CD4-positive, alpha-beta T cell treated with Interleukin-15 for 4 hours (primary cell): Measurements from ENCODE around the gene EBF4.
A peak's percentile ranks its signal among the peaks of the same experiment; 100 is the strongest.

Experiments used
- DNase-seq: peaks from one replicate; pipeline ENCODE4 v3.0.0-alpha.2; 2020; ENCODE audit warnings: low spot score

Gene EBF4

DNA sequence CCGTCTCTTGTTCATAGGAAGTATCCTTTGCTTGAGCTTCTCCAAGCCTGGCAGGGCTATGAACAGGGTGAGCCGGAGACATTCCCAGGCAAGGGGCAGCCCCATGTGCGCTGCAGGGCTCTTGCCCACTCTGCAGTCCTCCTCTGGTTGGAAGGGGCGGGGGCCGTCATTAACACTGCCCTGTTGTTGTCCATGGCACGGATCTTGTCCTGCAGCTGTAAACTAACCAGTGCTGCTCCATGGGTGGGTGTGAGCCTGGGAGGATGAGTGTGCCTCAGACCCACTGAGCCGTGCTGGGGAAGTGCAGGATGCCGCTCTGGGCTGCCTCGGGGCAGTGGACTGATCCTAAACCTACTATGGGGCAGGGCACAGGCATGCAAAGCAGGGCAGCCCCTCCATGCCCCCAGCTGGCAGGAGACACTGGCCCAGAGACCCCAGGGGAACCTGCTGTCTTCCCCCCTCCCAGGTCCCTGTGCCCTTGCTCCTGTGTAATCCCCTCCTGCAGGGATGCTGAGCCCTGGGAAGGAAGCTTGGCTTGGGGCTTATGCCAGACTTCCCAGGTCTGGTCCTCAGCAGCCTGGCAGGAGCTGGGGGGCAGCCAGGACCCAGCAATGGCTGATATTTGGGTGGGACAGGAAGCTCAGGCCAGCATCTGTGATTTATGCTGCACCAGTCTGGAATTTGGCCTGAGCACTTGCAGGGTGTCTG, 8.5 kb downstream of the EBF4 start:
- no peak for DNase-seq

DNA sequence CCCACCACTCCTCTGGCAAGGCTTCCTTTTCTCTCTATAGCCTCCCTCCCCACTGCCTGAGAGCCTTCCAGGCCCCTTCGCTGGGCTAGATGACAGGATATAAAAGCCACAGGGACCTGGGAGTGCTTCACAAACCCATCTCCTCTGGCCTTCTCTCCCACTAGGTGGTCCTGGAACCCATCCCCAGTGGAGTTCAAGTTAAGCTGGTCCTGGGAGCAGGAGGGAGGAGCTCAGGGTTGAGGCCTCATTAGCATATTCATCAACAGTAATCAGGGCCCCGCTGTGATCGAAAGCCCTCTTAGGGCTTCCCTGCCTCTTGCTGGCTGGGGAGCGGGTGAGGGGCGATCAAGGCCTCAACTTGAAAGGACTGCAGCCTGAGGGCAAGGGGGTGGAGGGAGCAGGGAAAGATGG, 9.1 kb downstream of the EBF4 start:
- no peak for DNase-seq

- no peak for DNase-seq
These were observed 11.3 kb downstream of the EBF4 start for GRCh38 chr20:2703716-2704475.

GRCh38 chr20:2705931-2706645, 13.5 kb downstream of the EBF4 start:
- DNase-seq = no peak

- DNase-seq = no peak
These were observed 14.2 kb downstream of the EBF4 start for GRCh38 chr20:2706688-2707352.

DNA sequence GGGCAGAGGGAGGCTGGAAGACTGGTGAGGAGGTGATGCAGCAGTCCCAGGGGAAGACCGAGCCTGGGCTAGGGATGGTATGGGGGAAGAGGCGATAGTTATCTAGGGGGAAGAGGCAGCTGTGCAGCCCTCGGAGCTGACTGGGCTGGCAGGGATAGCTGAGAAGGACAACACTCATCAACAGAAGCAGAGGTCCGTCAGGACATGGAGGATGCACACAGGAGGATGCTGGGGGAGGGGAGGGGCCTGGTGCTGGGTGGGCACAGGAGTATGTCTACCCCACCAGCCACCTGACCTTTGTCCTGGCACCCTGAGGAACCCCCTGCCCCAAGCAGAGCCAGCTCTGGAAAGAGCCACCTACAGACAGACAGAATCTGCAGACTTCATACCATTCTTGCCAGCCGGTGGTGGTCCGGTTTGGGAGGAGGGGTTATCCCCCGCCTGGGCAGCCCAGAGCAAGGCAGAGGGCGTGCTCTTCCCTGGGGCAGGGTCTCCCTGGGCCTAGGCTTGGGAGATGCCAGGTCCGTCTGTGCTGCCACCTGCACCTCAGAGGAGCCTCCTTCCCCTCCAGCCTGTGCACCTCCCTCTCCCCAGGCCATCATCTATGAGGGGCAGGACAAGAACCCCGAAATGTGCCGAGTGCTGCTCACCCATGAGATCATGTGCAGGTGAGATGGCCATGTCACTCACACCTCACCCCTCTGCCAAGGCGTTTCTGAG, 14.9 kb downstream of the EBF4 start:
- DNase-seq = no peak

- DNase-seq = no peak
These were observed 15.5 kb downstream of the EBF4 start for GRCh38 chr20:2708073-2708415.

DNA sequence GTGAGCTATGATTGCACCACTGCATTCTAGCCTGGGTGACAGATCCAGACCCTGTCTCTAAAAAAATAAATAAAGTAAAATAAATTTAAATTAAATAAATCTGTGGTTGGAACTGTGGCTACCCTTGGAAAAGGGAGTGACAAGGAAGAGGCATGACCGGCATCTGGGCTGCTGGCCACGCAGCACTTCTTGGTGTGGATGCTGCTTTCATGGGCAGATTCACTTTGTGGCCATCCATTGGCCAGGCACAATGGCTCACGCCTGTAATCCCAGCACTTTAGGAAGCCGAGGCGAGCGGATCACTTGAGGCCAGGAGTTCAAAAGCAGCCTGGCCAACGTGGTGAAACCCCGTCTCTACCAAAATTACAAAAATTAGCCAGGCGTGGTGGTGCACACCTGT, 16.1 kb downstream of the EBF4 start:
- no peak for DNase-seq

DNA sequence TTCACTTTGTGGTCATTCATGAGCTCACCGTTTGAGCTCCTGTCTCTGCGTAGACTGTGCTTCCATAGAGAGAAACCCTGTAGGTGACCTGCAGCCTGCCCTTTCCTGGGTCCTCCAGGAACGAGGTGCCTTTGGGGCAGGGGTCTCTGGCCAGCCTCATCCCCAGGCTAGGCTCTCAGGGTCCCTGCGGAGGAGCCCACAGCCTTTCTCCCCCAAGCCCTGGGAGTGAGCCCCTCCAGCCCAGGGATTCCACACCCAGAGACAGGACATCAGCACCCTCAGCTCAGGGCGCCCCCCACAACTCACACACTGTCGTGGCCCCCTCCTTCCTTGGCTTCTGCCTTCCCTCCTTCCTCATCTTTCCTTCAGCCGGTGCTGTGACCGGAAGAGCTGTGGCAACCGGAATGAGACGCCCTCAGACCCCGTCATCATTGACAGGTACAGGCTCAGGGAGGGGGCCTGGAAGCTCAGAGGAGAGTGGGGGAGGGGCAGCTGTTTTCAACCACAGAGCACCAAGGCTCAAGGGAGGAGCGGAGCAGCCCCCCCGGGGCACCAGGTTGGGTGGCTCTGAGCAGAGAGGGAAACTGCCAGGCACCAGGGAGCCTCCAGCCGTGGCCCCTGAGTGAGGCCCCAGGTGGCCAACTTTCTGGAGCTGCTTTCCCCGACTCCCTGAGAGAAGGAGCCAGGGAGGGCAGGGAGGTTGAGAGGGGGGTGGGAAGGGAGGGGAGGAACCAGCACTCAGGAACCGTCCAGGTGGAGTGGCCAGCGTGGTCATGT, 16.8 kb downstream of the EBF4 start:
- DNase-seq = no peak

GRCh38 chr20:2713285-2713684, 20.7 kb downstream of the EBF4 start:
- DNase-seq = peak; percentile 56

GRCh38 chr20:2729251-2729713, 36.7 kb downstream of the EBF4 start:
- peak; percentile 55 for DNase-seq

- no peak for DNase-seq
These were observed 37.2 kb downstream of the EBF4 start for GRCh38 chr20:2729791-2730190.

DNA sequence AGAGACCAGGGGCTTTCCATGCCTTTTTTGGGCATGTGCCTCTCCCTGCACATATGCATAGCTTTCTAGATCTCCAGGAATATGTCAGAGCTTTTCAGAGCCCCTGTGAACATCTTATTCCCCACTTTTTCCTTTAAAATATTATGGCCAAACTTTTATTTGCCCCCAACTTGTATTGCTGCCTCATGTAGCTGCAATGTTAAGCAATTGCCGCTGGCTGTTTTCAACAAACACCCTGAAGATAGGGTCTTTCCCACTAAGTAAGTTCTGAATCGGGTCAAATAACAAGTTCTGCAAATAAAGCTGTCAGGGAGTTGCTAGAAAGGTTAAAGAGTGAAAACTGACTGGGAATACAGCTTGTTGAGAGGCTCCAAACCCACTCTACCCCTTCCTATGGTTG, 42.3 kb downstream of the EBF4 start:
- no peak for DNase-seq

GRCh38 chr20:2736441-2736840, 43.9 kb downstream of the EBF4 start:
- DNase-seq = no peak

- DNase-seq = no peak
These were observed 45.9 kb downstream of the EBF4 start for GRCh38 chr20:2738331-2739041.

DNA sequence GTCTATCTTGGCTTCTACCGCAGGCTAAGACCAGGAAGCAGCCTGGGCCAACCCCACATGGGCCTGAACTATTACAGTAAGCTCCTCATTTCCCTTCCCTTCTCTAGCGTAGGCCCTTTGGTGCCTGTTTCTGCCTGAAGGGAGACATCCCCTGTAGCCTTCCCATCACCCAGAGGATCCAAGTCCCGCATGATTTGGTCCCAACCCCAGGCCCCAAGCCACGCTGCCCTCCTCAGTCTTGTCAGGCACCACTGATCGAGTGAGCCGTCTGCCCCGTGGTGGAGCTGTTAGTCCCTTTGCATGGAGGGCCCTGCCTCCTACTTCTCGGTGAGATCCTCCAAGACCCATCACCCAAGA, 46.4 kb downstream of the EBF4 start:
- DNase-seq = no peak

DNA sequence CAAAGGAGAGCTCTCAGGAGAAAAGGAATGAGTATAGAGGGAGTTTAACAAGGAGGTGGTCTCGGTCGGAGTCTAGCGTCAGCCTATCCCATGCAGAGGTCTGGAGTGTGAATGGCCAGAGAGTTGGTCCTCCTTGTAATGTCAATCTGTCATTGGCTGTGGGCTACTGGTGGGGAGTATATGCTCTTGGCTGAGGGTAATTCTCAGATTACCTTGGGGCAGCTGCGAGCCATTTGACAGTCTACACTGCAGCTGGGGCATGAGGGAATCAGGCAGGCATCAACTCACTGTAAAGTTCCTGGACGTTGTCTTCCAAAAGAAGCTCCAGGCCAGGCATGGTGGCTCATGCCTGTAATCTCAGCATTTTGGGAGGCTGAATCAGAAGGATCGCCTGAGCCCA, 48.1 kb downstream of the EBF4 start:
- no peak for DNase-seq

DNA sequence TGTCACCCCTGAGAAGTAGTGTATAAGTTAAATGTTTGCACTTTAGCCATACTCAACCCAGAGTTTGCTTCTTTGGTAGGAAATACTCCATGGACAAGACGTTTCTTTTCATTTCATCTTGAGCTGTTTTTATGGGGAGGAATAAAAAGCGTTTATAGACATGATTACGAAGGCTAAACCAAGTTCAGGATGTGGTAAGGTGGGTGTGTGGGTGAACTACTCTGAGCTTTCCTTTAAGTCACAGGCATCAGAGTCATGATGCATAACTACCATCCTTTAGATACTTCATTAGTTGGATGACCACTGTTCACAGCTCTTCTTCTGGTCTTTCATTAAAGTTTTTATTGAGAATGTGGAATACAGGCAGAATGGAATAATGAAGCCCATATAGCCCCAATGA, 48.9 kb downstream of the EBF4 start:
- peak; percentile 59 for DNase-seq

DNA sequence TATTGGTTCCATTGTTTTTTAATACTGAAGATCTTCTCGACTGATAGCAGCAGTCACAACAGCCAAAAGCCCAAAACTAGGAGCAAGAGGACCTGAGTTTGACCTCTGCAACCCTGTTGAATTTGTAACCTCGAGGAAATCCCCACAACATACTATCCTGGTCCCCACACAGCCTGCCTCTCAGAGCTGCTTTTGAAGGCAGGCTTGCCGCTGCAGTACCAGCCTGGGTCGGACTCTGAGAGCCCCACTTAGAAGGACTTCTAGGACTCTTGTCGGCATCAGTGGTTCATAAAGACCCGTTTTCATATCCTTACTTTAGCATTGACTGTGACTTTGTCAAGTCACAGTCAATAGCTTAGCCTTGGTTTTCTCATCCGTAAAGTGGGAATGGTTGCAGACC, 49.3 kb downstream of the EBF4 start:
- no peak for DNase-seq

DNA sequence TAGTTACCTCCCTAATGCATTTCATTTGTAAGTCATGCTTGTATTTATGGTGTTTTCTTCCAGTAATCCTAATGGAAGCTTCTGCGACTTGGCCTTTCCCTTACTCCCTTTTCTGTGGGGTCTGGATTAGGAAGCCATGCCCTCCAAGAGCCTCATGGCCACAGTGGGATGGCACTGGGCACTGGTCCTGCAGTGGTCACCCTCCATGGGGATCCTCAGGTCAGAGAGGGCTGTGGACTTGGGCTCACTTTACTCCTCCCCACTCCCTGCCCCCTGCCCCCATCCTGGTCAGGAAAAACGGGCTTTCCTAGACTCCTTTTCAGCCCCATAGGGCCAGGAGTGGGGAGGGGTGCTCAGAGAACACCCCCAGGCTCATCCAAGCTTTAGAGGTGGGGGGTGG, 49.9 kb downstream of the EBF4 start:
- DNase-seq = no peak
